ENCODE results near the gene PCBP3. TPM values are rescaled to one million over a fixed set of nuclear protein-coding genes. Genes with fewer than 3 reads are reported as not detected.

The PCBP3 gene
- total RNA-seq, 1 experiment from 2014 or later = 10.9 TPM

DNA sequence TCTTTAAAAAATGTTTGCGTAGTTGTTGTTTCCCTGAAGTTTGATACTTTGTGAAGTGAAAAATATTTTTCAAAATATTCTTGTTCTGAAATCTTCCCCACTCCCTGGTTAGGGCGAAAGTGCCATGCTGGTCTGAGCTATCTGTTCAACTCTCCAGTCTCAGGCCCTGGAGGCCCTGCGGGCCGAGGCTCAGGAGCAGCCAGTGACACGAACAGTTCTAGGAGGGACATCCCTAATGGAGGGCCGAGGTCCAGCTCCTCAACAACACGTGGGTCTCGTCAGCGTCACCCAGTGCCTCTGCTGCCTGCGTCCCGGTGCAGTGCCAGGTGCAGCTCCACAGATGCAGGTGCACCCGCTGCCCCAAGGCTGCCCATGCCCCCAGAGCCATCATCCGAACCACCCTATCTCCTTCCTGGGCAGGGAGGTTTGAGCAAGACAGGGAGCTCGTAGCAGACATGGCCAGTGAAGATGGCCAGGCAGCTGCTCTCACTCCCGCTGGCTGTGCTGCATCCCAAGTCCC is 268.3 kb downstream of the PCBP3 start:
- Mint-ChIP-seq H3K4me1 (no peaks in the 10 kb centered on the region), H3K9me3 (no peaks in the 10 kb centered on the region), H3K27ac (no peak overlapping the region), H3K4me3 (no peak overlapping the region), H3K27me3 (ENCODE audit: low read depth) (peaks cover 4% of the 10 kb centered on the region), H3K36me3 (ENCODE audit: insufficient read depth in 1 of 3, low read depth in 3 of 3) (no peaks in the 10 kb centered on the region; a peak in 2 of 7 replicates)
- no peak overlapping the region for H3K4ac ChIP-seq (ENCODE audit: low read depth, low read length)
- no peak overlapping the region for H2AK5ac ChIP-seq (ENCODE audit: insufficient read length, low read length)
- no peak overlapping the region for H3K9ac ChIP-seq (ENCODE audit: extremely low read depth, insufficient read length, low read length)
- H3K4me1 ChIP-seq (ENCODE audit: insufficient read depth, low read length) = no peaks in the 10 kb centered on the region
- no peak overlapping the region for H3T11ph ChIP-seq (ENCODE audit: low read length)
- no peaks in the 10 kb centered on the region for H3K23me2 ChIP-seq (ENCODE audit: insufficient read length, low read depth, low read length, poor library complexity, severe bottlenecking)
- no peaks in the 10 kb centered on the region for H3K27me3 ChIP-seq (ENCODE audit: insufficient read depth, low read length)
- no peak overlapping the region for H3K27ac ChIP-seq (ENCODE audit: insufficient read length, low read depth, low read length)
- H4K5ac ChIP-seq (ENCODE audit: insufficient read length, low read depth, low read length) = no peak overlapping the region
- H2AFZ ChIP-seq (ENCODE audit: low read length) = no peak overlapping the region
- H2BK20ac ChIP-seq (ENCODE audit: low read depth, low read length, poor library complexity, severe bottlenecking) = no peak overlapping the region
- no CpG with 5 or more reads among the region's 15 CpGs for whole genome bisulfite sequencing (ENCODE audit: extremely low coverage, insufficient read length, low lambda C conversion rate)
- no peak for DNase-seq
- no peak overlapping the region for H4K91ac ChIP-seq (ENCODE audit: insufficient read length, low read depth, low read length)
- H3K79me1 ChIP-seq (ENCODE audit: insufficient read depth, low read depth, low read length, poor library complexity, severe bottlenecking) = no peaks in the 10 kb centered on the region
- H3K79me2 ChIP-seq (ENCODE audit: insufficient read depth, low read length) = no peaks in the 10 kb centered on the region
- no peak overlapping the region for H2BK5ac ChIP-seq (ENCODE audit: insufficient read length, low read length)
- H3K56ac ChIP-seq (ENCODE audit: insufficient read length, low read depth, low read length) = no peak overlapping the region
- TF ChIP-seq, protein P1, sequence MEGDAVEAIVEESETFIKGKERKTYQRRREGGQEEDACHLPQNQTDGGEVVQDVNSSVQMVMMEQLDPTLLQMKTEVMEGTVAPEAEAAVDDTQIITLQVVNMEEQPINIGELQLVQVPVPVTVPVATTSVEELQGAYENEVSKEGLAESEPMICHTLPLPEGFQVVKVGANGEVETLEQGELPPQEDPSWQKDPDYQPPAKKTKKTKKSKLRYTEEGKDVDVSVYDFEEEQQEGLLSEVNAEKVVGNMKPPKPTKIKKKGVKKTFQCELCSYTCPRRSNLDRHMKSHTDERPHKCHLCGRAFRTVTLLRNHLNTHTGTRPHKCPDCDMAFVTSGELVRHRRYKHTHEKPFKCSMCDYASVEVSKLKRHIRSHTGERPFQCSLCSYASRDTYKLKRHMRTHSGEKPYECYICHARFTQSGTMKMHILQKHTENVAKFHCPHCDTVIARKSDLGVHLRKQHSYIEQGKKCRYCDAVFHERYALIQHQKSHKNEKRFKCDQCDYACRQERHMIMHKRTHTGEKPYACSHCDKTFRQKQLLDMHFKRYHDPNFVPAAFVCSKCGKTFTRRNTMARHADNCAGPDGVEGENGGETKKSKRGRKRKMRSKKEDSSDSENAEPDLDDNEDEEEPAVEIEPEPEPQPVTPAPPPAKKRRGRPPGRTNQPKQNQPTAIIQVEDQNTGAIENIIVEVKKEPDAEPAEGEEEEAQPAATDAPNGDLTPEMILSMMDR (conservative IDR thresholded peaks at IDR 0.05) = no peak
- no peak overlapping the region for H3K4me2 ChIP-seq (ENCODE audit: insufficient read depth, insufficient read length, low read length)
- H3K9me3 ChIP-seq (ENCODE audit: control insufficient read depth, low read depth, low read length) = no peaks in the 10 kb centered on the region
- no peaks in the 10 kb centered on the region for H4K20me1 ChIP-seq (ENCODE audit: control insufficient read depth, insufficient read depth, insufficient read length)
- no peak overlapping the region for H2BK15ac ChIP-seq (ENCODE audit: low read depth, low read length)
- H3K23ac ChIP-seq (ENCODE audit: insufficient read length, low read depth, low read length) = no peak overlapping the region
- H2BK120ac ChIP-seq (ENCODE audit: low read depth, low read length, poor library complexity, severe bottlenecking) = no peak overlapping the region
- H2BK12ac ChIP-seq (ENCODE audit: insufficient read length, low read depth, low read length) = no peak overlapping the region
- no peak overlapping the region; the same call in 1 of the 2 replicates for H3K14ac ChIP-seq (ENCODE audit: insufficient read depth, low read length)
- H3K18ac ChIP-seq (ENCODE audit: insufficient read length, low read depth, low read length) = no peak overlapping the region
- no peak overlapping the region for H4K8ac ChIP-seq (replicated peaks; ENCODE audit: insufficient read length, low read depth, low read length)
